ENCODE results near the gene C15orf62.

The C15orf62 gene

DNA sequence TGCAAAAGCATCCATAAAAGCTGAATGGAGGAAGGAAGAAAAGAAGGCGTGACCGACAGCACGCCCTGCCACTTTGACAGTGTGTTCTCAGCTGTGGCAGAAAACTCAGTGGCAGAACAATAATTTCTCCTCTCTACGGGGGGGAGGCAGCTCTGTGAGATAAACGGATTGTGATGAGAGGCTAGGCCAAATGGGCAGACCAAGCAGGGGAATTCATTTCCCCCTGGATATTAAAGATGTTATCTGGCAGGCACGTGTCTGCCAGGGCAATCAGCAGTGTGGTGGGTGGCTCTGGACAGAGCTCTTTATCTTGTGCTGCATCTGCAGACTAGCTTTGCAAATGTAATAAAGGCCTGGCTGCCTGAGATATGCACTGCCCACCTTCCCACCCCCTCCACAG, 12.8 kb upstream of the C15orf62 start:
- peak; percentile 43 for DNase-seq

GRCh38 chr15:40759961-40760360, 9.8 kb upstream of the C15orf62 start:
- DNase-seq = no peak

GRCh38 chr15:40762919-40763800, 6.6 kb upstream of the C15orf62 start:
- peak; percentile 89 for DNase-seq

DNA sequence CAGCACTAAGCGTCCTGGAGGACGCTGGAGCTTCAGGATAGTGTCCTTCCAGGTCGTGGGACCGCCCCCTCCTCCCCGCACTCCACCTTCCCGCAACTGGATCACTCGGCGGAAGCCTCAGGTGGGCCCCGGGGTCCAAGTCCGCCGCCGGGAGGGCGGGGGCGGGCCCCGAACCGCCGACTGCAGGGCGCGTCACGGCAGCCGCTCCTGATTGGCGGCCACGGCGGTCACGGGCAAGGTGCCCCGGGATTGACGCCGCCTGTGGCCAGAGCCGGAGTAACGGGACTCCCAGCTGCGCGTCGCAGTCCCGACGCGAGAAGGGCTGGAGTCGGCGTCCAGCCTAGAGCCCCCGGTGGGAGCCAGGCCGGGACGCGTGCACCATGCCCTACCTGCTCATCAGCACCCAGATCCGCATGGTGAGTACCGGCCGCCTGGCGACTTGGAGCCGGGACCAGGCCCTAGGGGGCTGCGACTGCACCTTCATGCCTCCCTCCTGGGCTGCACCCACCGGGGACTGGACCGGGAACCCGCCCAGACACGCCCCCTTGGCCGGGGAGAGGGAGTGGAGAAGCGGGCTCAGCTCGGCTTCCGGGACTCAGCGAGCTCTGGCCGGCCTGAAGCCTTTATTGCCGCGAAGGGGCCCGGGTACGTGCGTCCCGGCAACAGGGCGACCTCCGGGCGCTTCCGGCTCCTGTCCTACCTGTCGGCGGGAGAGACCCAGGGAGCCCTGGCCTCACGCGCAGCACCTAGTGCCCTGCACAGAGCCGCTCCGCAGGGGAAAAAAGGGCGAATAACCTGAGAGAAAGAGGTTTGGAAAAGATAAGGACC, 5.8 kb upstream of the C15orf62 start, which contains the start of gene GCHFR:
Gene GCHFR, plus strand, starts transcription at position 268 of the 828 bp plus-strand sequence. Its CDS starts 113 bp downstream, at position 381.
- DNase-seq = peak; percentile 24

GRCh38 chr15:40764629-40765103, 5.1 kb upstream of the C15orf62 start:
- DNase-seq = no peak

DNA sequence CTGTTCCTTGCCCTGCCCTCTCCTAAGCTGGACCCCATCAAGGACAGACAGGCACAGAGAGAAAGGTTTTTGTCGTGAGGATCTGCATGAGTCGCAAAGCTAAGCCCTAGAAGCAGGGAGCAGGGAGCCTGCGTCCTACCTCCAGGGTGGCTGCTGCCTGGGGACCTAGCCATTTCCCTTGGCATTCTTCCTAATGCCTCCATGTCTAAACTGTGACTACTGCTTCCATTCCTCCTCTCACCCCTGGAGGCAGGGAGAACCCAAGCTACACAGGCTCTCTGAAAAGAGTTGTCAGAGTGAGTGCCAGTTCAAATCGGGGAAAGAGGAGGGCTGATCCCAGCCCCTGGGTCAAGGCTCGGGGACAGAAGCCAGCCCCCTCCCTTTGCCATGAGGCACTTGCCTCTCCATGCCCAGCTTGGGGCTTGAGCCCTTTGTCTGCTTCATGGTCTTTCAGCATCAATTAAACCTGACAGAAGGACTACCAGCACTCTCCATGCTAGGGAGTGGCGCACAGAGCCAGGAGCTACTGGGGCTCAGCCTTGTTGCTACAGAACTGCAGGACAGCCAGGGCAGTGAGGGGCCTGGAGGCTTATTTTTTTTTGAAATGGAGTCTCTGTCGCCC, 3.5 kb upstream of the C15orf62 start:
- DNase-seq = no peak

GRCh38 chr15:40766906-40767837, 2.6 kb upstream of the C15orf62 start:
- DNase-seq = no peak

GRCh38 chr15:40767838-40768500, 1.8 kb upstream of the C15orf62 start:
- DNase-seq = no peak

DNA sequence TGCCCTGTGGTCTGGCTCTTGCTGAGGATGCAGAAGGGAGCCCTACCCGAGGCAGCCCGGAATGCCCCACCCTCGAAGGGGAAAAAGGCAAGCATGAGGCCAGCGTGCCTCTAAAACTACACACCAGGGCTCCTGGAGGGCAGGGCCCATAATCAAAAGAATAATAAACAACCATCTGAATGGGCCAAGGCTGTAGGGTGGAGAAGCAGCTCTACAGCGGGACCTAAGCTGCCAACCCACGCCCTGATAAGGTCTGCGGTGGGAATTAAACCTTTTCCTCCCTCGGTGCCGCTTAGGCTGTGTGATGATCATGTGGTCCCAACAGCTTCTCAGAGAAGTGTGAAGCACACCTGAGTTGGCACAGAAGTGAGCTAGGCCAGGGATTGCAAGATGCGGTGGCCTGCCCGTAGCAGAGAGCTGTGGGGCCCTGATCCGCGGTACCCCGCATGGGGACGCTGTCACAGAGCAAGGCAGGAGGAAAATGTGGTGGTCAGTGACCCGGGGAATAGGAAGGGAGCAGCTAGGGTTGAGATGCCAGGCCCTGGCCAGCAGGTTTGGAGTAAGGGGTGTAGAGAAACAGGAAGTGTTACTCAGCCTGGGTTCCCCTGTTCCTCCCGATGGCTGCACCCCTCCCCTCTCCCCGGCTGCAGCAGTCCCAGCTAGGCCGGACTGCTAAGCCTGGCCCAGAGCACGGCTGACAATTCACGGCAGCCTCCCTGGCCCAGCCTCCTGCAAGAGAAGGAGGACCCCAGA, 1.1 kb upstream of the C15orf62 start:
- no peak for DNase-seq

- peak; percentile 50 for DNase-seq
Observed at GRCh38 chr15:40770147-40770721, 454 bp downstream of the C15orf62 start.

- DNase-seq = no peak
Observed at GRCh38 chr15:40771242-40771641, 1.5 kb downstream of the C15orf62 start.

DNA sequence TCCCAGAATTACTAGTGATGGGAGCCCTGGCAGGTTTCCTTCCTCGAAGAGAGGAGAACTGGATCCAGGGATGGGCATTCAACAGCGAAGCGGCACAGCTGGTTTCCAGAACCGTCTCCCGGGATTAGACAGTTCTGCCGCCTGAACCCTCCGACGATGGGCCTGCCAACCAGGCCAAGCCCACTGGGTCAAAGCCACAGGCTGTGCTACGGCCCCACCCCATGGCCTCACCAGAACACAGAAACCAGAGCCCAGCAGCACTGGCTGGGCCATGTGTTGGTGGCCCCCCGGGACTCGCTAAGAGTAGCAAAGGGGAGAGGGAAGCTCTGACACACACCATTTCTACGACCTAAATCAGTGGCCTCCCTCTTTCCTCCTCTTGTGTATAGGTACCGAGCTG, 2.2 kb downstream of the C15orf62 start:
- DNase-seq = no peak

DNA sequence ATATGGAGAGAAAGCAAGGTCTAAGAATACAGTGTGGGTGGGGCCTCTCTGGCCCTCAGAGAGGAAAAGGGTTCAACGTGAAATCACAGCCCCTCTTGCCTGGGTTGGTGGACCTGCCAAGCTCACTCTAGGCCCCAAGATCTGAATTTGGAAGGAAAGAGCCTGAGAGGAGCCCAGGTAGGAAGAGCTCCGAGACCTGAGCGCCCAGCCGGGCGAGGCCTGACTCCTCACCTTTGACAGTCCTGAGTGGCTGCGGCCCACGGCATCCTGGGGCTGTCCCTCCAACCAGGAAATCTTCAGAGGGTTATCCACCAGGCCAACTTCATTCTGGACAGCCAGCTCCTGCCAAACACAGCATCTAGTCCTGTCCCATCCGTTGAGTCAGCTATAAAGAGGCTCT, 3.7 kb downstream of the C15orf62 start:
- DNase-seq = no peak

DNA sequence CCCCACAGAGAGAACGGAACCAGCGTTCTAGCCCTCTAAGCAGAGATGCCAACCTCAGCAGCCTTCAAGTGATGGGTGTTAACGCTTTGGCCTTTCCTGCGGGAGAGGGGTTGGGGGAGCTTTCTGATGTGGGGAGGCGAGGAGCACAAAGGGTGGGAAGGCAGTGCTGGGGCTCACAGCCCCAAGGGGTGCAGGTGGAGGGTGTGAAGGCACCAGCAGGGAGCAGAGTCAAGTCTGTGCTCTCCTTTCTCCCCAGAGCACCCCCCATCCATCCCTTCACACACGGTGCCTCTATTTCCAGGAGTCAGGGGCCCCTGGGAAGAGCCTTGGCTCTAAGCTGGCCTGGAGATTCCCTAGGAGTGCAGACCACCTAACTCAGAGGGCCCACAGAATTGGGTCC, 4.1 kb downstream of the C15orf62 start:
- no peak for DNase-seq

DNA sequence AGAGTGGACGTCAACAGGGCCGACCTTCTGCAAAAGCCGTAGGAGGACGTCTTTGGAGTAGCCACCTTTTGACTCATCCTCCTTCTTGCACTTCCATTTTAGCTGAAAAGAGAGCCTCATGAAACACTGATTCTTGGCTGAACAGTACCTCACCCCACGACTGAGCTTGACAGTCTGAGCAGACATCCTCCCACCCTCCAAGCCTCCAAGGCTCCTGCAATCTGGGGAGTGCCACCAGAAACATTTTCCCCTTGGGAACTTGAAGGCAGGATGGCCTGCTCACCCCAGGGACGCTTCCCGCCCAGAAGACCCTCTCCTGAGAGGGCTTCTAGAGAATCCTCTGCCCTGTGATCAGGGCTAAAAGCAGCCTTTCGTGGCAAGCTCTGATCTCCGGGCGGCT, 5.2 kb downstream of the C15orf62 start:
- DNase-seq = no peak

DNA sequence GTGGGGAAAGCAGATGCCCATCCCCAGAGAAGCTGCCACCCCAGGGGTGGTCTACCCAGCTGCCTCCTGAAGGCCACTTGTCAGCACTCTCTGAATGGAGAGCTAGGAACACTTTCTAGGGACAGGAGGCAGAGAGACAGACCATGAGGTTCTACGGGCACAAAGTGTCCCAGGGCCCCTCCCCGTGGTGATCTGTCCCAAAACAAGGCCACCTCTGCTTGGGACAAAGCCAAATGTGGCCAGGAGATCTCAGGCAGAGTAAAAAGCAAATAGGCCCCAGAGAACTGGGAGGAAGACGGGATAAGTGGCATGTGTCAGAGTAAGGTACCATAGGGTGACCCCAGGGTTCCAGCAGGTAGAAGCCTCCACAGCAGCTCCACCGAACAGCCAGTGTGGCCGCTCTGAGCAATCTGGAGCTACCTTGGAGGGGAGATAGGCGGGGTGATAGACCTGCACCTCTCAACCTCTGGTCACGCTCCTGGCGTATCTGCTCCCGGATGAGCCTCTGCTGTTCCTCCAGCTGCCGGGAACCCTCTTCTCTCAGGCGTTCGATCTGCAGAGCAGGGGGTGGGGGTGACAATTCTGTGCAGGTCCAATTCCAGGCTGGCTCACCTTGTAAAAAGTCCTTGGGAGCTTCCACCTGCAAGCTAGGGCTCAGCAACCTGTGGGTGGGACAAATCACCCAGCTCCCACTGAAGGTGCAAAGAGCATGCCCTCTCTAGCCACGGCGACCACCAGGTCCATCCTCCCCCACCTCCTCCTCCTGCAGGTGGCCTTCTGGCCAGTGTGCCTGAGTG, 6.2 kb downstream of the C15orf62 start:
- no peak for DNase-seq

GRCh38 chr15:40776537-40777141, 6.9 kb downstream of the C15orf62 start:
- no peak for DNase-seq

DNA sequence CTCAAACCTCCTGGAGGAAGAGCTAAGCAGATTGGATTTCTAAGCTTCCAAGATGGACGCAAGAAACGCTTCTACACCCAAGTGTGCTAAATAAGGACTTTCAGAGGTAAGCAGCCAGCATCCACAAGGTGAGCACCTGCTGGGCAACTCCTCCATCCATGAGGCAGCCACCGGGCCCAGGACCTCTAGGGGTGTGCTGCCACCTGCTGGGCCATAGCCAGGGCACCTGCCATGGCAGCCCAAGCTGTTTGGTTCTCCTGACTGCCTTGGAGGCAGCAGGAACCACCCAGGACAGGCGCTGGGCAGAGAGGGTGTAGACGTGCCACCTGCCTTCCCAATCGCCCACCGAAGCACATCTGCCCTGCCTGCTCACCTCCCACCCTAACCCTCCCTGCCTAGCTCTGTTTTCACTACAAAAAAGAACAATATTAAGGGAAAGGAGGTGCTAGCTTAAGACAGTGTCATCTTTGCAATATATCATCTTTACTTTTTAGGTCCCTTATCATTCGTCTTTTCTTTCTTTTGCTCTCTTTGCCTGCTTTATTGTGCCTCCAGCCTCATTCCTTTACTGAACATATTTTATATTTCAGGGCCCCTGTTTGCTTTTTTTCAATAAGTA, 12.9 kb downstream of the C15orf62 start:
- peak; percentile 88 for DNase-seq

- no peak for DNase-seq
Observed at GRCh38 chr15:40785164-40785563, 15.4 kb downstream of the C15orf62 start.
